Omental fat pad (tissue), 4 donors: Measurements from ENCODE around the gene SND1. TPM values are rescaled to one million over a fixed set of nuclear protein-coding genes. Genes with fewer than 3 reads are reported as not detected.

Source experiments
- ATAC-seq: fragments of 150-250 bp; one replicate; pipeline ENCODE4 v1.9.1; 2016; ENCODE audit warnings: mild to moderate bottlenecking, moderate library complexity; ENCODE audit not compliant: low FRiP score
- DNase-seq: peaks from one replicate; pipeline ENCODE4 v3.0.0-alpha.2; 2019; ENCODE audit warnings: low spot score
- total RNA-seq, 4 donors: library from RNA; depleted of rRNA; stranded (reverse); fragments of >200 nt; gene quantifications; one replicate each; pipeline ENCODE4 v1.1.0, GENCODE V29; 2016
- TF ChIP-seq, protein P1 (sequence below), 3 donors: fragments of 450-650 bp; IDR thresholded peaks; one replicate each; pipeline ENCODE4 v1.5.1; 2016 to 2017; ENCODE audit warnings: antibody characterized with exemption in 3 of 3, mild to moderate bottlenecking in 3 of 3, moderate library complexity in 2 of 3

SND1 gene
- total RNA-seq, 4 donors from 2014 or later: 90.8 to 140 (median 125) TPM

DNA sequence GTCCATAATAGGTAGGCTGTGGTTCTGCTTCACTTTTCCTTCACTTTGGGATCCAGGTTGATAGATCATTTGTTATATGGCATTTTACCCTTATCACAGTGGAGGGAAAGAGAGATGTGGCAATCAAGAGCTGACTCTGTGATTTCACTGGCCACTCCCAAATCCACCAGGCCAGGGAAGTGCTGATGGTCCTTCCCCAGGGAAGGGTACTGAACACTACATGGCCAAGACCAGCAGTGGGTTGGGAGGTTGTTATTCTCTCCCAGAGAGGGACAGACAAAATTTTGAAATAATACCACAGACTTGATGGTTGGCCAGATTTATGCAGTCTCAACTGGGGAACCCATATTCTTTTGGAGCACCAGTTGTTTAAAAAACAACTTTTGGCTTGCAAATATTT is 102.5 kb downstream of the SND1 start:
- DNase-seq (no peak), ATAC-seq (no peak)
- TF ChIP-seq, protein P1, sequence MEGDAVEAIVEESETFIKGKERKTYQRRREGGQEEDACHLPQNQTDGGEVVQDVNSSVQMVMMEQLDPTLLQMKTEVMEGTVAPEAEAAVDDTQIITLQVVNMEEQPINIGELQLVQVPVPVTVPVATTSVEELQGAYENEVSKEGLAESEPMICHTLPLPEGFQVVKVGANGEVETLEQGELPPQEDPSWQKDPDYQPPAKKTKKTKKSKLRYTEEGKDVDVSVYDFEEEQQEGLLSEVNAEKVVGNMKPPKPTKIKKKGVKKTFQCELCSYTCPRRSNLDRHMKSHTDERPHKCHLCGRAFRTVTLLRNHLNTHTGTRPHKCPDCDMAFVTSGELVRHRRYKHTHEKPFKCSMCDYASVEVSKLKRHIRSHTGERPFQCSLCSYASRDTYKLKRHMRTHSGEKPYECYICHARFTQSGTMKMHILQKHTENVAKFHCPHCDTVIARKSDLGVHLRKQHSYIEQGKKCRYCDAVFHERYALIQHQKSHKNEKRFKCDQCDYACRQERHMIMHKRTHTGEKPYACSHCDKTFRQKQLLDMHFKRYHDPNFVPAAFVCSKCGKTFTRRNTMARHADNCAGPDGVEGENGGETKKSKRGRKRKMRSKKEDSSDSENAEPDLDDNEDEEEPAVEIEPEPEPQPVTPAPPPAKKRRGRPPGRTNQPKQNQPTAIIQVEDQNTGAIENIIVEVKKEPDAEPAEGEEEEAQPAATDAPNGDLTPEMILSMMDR (IDR thresholded peaks at IDR 0.05): no peak

DNA sequence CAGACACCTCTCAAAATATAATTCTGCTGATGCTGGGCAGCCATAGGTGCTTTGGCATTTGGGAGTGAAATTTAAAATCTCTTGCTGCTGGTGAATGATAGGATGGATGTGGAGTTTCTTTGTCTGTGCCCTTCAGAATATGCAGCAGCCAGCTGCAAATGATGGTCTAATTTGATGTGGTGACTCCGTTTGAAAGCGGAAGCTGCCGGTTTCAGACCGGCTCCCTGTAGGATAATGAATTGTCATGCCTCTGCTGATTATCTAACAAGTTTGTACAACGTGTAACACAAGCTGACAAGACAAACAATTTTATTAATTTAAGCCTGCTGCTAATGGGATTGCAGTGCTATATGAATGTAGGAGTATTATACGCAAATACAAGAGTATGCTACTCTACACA is 103.5 kb downstream of the SND1 start:
- no peak for ATAC-seq
- no peak for DNase-seq
- TF ChIP-seq, protein P1 (IDR thresholded peaks at IDR 0.05): no peak

DNA sequence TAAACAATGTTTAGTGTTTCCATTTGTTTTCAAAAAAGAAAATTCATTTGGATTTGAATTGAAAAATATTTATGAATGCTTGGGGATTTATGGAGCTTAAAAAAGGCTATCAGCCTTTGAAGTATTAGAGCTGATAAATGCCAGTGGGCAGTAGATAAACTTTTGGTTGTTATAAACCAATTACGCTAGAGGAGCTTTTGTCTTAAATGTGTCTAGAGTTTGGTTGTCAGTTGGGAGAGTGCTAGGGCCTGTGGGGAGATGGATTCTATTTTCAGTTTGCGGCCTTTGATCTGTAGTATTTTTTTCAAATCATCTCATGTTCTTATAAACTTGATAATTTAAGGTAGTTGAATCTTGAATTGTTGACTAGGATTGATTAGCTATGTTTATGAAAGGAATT is 104.0 kb downstream of the SND1 start:
- ATAC-seq (no peak), DNase-seq (no peak)
- TF ChIP-seq, protein P1 (IDR thresholded peaks at IDR 0.05): no peak

DNA sequence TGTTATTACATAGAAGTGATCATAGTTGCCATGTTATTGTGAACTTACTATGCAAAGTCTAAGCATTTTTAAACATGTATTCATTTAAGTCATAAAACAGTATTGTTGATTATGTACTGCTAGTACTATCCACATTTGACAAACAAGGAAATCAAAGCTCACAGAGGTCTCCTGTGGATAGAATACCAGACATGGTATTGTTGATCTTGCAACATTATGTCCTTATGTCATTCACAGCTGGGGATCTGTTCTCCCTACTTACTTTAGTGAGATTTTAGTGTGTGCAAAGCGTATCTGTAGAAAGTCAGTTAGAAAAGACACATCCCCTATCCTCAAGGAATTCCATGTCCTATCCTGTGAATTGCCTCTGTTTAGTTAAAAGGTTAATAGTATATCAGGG is 106.1 kb downstream of the SND1 start:
- ATAC-seq: no peak
- DNase-seq: no peak
- TF ChIP-seq, protein P1 (IDR thresholded peaks at IDR 0.05): no peak

DNA sequence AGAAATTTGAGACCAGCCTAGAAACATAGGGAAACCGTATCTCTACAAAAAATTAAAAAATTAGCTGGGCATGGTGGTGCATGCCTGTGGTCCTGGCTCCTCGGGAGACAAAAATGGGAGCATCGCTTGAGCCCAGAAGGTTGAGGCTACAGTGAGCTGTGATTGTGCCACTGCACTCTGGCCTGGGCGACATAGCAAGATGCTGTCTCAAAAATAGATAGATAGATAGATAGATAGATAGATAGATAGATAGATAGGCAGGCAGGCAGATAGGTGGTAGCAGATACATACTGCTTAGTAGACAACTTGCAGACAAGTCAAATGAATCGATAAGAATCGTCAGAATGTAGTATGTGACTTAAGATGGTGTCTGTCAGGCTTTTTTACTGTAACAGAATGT is 106.9 kb downstream of the SND1 start:
- TF ChIP-seq, protein P1 (IDR thresholded peaks at IDR 0.05): no peak
- no peak for DNase-seq
- no peak for ATAC-seq

DNA sequence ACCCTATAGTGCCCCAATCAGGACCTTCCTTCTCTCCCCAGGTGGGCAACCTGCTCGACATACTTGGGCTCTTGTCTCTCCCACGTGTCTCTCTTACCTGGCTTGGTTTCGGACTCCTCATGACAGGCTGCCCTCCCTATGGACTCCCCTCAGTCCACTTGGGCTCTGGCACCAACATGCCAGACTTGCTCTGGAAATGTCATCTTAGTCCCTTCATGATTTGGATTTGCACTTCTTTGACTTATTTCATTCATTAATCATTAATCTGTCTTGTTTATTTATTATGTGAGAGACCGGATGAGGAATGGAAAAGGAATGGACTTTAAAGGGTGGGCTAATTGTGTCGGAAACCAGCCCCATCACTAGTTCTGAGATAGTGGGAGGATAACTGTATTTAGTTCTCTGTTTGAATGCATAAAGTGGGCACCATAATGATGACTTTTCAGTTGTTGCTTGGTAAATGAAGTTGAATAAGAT is 108.0 kb downstream of the SND1 start:
- TF ChIP-seq, protein P1 (IDR thresholded peaks at IDR 0.05): no peak
- DNase-seq (no peak), ATAC-seq (no peak)

DNA sequence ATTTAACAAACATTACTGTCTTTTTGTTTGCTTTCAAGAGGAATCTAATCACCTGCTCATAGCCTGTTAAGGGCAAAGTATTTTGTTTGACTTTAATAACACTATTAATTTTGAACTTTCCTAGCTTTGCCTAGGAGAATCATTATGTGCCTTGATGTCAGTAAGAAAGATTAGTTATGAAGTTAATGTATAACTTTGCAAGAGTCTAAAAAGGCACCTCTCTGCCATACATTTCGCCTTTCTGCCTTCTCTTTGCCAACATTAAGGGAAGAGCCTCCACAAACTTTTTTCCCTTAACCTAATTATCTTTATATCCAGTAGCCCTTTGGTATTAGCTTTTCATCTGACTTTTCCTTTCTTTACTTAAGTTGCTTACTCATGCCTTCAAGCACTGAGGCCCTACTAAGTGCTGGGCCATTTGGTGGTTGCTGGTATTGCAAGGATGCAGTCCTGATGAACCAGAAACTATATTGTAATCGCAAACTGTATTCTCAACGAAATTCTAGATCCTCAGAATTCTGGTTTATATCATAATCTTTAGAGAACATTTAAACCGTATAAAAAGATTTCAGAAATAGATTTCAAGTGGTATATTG is 108.5 kb downstream of the SND1 start:
- no peak for ATAC-seq
- no peak for DNase-seq
- TF ChIP-seq, protein P1 (IDR thresholded peaks at IDR 0.05): no peak
